ENCODE data around the gene HOMER1.
A peak's percentile ranks its signal among the peaks of the same experiment; 100 is the strongest.

HOMER1 gene

DNA sequence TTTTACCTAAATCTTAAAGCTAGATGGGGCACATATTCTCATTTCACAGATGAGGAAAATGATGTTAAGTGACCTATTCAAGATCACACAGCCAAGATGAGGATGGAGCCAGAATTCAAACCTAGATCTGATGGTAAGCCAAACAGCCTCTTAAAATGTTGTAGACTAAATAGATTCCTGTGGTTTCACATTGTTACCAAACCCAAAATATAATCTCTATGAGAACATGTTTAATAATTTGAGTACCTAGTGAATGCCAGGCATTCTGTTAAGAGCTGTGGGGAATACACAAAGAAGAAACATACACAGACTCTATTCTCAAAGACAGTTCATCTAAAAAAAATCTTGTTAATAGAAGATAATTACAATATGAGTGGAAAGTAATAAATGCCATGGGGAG lies 25.2 kb downstream of the HOMER1 start:
- no peak for DNase-seq (ENCODE audit: low read depth)

DNA sequence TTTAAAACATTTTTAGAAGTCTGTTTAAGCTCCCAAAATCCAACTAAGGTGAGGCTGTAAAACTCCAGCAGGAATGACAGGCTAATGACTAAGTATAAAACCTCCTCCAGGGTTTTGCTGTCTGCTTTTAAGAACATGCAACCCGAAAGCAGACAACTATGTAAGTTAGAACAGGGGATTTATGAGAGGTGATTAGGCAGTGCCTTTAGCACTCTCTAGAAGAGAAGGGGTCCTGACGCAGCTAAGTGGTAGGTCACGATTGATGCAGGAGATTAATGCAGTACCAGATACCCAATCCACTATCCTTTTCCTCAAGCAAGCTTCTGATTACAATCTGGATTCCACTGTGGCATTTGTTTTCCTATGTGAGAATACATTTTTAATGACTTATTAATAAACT lies 25.9 kb downstream of the HOMER1 start:
- no peak for DNase-seq (ENCODE audit: low read depth)

- DNase-seq (ENCODE audit: low read depth) = no peak
Observed at GRCh38 chr5:79487251-79487650, 26.7 kb downstream of the HOMER1 start.

DNA sequence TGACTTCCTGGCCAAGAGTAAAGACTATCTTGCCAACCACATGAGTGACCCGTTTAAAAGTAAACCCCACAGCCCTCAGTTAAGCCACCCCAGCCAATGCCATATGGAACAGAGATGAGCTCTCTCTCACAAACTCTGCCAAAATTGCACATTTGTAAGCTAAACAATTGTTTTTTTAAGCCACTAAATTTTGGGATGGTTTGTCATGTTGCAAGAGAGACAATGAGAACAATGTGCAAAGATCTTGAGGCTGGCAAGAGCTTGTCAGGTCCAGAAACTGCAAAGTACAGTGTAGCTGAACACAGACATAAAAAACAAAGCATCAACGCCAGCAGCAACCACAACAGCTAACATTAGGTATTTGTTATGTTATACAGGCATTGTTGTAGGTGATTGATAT lies 27.8 kb downstream of the HOMER1 start:
- no peak for DNase-seq (ENCODE audit: low read depth)

DNA sequence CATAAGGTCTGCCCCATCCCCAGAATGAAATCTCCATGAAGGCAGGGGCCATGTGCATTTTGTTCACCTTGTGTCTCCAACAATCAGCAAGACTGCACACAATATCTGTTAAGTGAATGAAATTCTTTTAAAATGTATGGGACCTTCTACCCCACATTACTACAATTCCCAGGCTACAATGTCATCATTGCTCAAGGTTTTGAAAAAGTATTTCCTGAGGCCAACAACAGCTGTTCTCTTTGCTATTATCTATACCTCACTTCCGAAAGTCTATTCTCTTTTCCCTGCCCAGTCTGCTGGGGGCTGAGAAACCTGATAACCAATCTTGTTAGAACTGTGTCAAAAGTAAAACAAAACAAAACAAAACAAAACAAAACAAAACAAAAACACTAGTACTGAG lies 29.2 kb downstream of the HOMER1 start:
- no peak for DNase-seq (ENCODE audit: low read depth)

GRCh38 chr5:79481574-79481973 lies 32.4 kb downstream of the HOMER1 start:
- DNase-seq (ENCODE audit: low read depth) = no peak

DNA sequence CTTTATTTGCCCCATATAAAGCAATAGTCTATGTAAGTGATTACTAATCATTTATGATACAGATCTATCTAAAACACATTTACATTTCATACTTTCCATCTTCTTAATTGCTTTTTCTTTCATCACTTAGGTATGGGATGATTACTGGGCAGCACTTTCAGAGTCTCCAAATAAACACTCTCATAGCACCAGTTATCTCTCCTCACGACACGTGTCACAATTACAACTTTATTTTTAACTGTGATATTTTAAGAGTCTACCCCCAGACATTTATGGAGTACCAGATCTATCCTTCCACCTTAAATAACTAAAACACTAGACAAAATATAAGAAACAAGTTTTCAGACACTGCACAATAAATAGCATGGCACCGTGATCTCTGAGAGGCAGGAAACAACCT lies 32.9 kb downstream of the HOMER1 start:
- DNase-seq (ENCODE audit: low read depth) = no peak

DNA sequence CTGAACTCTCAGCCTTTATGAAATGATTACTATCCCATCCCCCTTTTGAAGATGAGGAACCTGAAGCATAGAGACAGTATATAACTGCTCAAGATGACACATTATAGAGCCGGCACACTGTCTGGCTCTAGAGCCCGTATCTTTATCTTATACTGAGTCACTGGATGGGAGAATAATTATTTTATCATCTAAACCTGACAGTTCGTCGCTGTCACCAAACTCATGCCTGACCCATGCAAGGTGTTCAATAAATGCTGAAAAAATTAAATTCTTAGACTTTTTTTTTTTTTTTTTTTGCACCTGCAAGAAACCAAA lies 38.8 kb downstream of the HOMER1 start:
- no peak for DNase-seq (ENCODE audit: low read depth)

GRCh38 chr5:79474367-79475151 lies 39.4 kb downstream of the HOMER1 start:
- no peak for DNase-seq (ENCODE audit: low read depth)

GRCh38 chr5:79471556-79471955 lies 42.4 kb downstream of the HOMER1 start:
- DNase-seq (ENCODE audit: low read depth) = no peak

GRCh38 chr5:79464695-79465332 lies 49.1 kb downstream of the HOMER1 start:
- DNase-seq (ENCODE audit: low read depth) = peak; percentile 58

DNA sequence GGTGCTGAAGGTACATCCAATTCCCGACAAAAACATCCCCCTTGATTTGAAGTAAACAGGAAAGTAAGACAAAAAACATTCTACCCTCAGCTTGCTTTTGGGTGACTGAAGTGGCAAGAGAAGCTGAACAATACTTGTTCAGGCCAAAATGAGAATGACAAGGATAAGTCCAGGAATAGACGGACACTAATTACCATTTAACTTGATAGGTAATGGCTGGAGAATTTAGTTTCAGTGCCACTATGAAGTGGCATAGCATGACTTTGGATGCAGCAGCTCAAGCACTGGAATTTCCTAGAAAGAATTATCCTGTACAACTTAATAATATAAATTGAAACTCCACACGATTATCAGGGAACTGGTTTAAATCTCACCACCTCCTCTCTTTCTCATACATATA lies 49.7 kb downstream of the HOMER1 start:
- no peak for DNase-seq (ENCODE audit: low read depth)

GRCh38 chr5:79459626-79460025 lies 54.3 kb downstream of the HOMER1 start:
- DNase-seq (ENCODE audit: low read depth) = no peak

GRCh38 chr5:79456890-79457583 lies 56.9 kb downstream of the HOMER1 start:
- DNase-seq (ENCODE audit: low read depth) = no peak

DNA sequence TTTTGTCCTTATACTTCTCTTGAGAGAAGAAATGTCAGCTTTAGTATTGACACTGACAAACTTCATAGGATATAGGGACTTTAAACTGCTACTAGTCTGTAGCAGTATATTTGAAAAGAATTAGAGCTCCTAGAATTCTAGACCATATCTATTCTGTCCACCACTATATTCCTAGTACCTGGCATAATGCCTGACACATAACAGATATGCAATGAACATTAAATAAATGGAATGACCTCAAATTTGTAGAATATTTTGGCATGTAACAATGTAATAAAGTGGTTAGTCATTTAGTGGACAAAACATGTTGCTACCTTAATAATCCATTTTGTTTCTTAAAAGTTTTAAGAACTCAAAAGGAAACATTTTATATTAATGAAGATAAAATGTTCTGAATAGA lies 57.5 kb downstream of the HOMER1 start:
- no peak for DNase-seq (ENCODE audit: low read depth)

GRCh38 chr5:79454043-79454442 lies 59.9 kb downstream of the HOMER1 start:
- DNase-seq (ENCODE audit: low read depth) = no peak

- peak; percentile 43 for DNase-seq (ENCODE audit: low read depth)
Observed at GRCh38 chr5:79448336-79448735, 65.6 kb downstream of the HOMER1 start.

- peak; percentile 54 for DNase-seq (ENCODE audit: low read depth)
Observed at GRCh38 chr5:79436821-79437220, 77.1 kb downstream of the HOMER1 start.

GRCh38 chr5:79436224-79436623 lies 77.7 kb downstream of the HOMER1 start:
- DNase-seq (ENCODE audit: low read depth) = peak; percentile 71

DNA sequence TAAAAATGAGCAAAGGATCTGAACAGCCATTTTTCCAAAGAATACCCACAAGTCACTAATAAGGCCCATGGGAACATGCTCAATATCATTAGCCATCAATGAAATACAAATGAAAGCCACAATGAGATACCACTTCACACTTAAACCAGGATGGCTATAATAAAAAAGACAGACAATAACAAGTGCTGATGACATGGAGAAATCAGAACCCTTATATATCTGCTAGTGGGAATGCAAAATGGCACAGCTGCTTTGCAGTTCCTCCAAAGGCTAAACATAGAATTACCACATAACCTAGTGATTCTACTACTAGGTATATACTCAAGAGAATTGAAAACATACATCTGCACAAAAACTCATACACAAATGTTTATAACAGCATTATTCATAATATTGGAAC lies 83.7 kb downstream of the HOMER1 start:
- DNase-seq (ENCODE audit: low read depth) = no peak

DNA sequence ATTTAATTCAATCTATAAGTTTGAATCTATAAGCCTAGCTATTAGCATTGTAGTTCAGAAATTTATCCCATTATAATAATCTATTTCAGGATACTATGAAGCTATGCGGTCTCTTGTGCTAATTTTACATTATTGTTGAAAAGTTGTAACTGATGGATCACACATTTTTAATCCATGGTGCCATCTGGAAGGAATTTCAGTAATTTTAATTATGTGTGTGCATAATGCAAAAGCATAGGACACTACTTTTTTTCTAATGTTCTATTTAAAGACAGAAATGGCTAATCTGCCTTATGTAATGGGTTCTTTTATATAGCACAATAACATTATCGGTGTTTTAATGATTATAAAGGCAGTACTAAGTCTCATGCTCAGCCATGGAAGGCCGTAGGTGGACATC lies 90.6 kb downstream of the HOMER1 start:
- DNase-seq (ENCODE audit: low read depth) = no peak

DNA sequence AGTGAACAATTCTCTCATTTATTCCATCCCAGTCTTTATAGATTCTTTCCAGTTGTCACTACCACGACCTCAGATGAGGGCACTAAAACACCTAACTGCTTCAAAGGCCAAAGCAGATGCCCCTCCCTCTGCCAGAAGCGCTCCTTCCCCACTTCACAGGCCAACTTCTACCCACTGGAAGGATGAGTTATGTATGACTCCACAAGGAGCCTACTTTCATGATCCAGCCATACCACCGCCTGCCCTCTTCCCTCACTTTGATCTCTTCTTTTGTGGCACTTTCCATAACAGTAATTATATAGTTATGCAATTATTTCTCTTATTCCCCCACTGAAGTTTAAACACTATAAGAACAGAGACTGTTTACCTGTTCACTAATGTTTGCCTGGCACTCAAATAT lies 93.7 kb downstream of the HOMER1 start:
- DNase-seq (ENCODE audit: low read depth) = no peak

DNA sequence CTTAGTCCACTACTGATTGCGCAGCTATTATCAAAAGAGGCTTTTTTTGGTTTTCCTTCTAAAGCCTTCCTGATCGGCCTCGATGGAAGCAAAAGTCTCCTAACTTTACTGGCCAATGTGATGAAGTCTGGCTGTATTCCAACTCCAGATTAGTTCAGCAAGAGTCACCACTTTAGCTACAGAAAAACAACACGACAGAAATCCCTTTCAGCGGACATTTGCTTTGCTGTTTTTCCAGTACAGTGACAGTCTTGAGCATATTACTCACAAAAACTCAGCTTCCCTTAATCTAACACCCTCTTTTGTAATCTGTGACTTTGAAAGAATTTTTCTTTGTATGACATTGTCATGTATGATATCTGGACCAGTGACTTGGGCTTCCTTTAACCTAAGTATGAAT lies 95.7 kb downstream of the HOMER1 start:
- DNase-seq (ENCODE audit: low read depth) = no peak

GRCh38 chr5:79417495-79417894 lies 96.4 kb downstream of the HOMER1 start:
- no peak for DNase-seq (ENCODE audit: low read depth)

Data from ELR (cell line).